ENCODE data around the gene SLC25A45. TPM values are rescaled to one million over a fixed set of nuclear protein-coding genes. Genes with fewer than 3 reads are reported as not detected.
"Not testable (repeated sequence)": the region's sequence is repeated elsewhere in the genome, so short reads cannot be mapped to it uniquely, and the experiment has no call there.

Gene SLC25A45
- total and polyA plus RNA-seq, 2 of the 4 experiments (the other 2 are of a cell fraction) = 0.72 to 1.2 TPM

DNA sequence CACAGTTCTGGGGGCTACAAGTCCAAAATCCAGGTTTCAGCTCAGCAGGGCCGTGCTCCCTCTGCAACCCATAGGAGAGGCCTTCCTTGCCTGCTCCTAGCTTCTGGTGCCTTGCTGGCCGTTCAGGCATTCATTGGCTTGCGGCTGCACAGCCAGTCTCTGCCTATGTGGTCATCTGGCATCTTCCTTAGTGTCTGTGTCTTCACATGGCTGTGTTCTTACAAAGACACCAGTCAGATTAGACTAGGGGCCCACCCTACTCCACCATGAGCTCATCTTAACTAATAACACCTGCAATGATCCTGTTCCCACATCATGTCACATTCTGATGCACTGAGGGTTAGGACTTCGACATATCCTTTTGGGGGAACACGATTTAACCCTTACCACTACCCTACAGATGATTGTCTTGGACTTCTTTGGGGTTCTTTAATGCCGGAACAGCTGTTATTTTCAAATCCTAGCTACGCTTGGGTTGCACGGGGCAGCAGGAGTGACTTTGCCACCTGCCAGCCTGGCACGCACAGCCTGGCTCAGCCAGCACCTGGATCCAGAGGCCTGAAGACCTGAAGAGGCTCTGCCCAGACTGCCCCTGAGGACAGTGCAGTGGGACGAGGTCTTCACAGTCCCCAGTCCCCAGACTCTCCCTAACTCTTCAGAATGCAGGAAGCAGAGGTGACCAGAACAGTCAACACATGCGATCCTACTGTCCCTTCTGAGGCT, 32.5 kb upstream of the SLC25A45 start (continued):
- TF ChIP-seq RFX5 (IDR thresholded peaks at IDR 0.05; ENCODE audit: low read depth, low read length) = no peak

- intact Hi-C loops (cut with micrococcal nuclease); H3K14ac ChIP-seq (replicated peaks; ENCODE audit: low read depth, low read length); POLR2A ChIA-PET (ENCODE audit: unreplicated experiment); H3K27ac ChIP-seq (ENCODE audit: insufficient read depth, low read length); DNase-seq; H3K4me3 ChIP-seq (ENCODE audit: insufficient read depth, low read depth, low read length); H3K9ac ChIP-seq (ENCODE audit: low read depth, low read length); H3K9me3 ChIP-seq (ENCODE audit: control insufficient read depth, insufficient read depth, low read length); H4K5ac ChIP-seq (ENCODE audit: low read depth, low read length); H2AK5ac ChIP-seq (ENCODE audit: low read depth, low read length); H2BK15ac ChIP-seq (ENCODE audit: low read depth, low read length); H2BK5ac ChIP-seq (ENCODE audit: low read depth, low read length, poor library complexity, severe bottlenecking); H4K91ac ChIP-seq (ENCODE audit: insufficient read depth, low read depth, low read length); H2AFZ ChIP-seq (replicated peaks; ENCODE audit: low read length, poor library complexity); H3K27me3 ChIP-seq (ENCODE audit: control insufficient read depth, insufficient read depth, low read length); H4K8ac ChIP-seq (ENCODE audit: low read depth in 2 of 2, low read length in 2 of 2); dilution Hi-C loops (cut with HindIII; ENCODE audit: low sequenced_read_pairs, unreplicated experiment); H3K4me2 ChIP-seq (ENCODE audit: low read depth, low read length); H2BK20ac ChIP-seq (ENCODE audit: low read depth, low read length); H2BK120ac ChIP-seq (ENCODE audit: low read depth, low read length); H2AK9ac ChIP-seq (replicated peaks; ENCODE audit: low read depth, low read length, poor library complexity); CTCF ChIA-PET; ATAC-seq (ENCODE audit: low read depth); H3K23ac ChIP-seq (ENCODE audit: low read depth, low read length); H4K20me1 ChIP-seq (ENCODE audit: insufficient read depth, low read length); BruUV-seq (replicated peaks); H3K4ac ChIP-seq (ENCODE audit: low read depth, low read length); H3K18ac ChIP-seq (ENCODE audit: low read depth, low read length); H3K56ac ChIP-seq (ENCODE audit: extremely low read depth, insufficient read depth, low read length); H3K9me1 ChIP-seq (ENCODE audit: insufficient read depth, low read length): not testable (repeated sequence)
- H3K79me1 ChIP-seq (ENCODE audit: low read depth in 1 of 2, low read length in 2 of 2) = peaks cover 4 to 61% of the 10 kb centered on the region in 2 experiments; a peak in 3 of 4 replicates
- 77% methylated on average over 7 of the region's 15 CpGs; no CpG with 5 or more reads in 1 of the 2 experiments for WGBS, 2 experiments (ENCODE audit: extremely low coverage in 2 of 2, insufficient read length in 1 of 2)
- peaks cover 33% of the 10 kb centered on the region for H3K36me3 ChIP-seq (ENCODE audit: control insufficient read depth, insufficient read depth, low read length)
- in situ Hi-C loops (cut with MboI; ENCODE audit: low sequenced_read_pairs) = loop anchor here (5.0 kb wide), 1 partner anchor 99 kb away; no protein-coding TSS in a partner anchor
- H3K4me1 ChIP-seq (ENCODE audit: control insufficient read depth, insufficient read depth, low read length) = peaks cover 21% of the 10 kb centered on the region
Measured at GRCh38 chr11:65413077-65413664, 30.7 kb upstream of the SLC25A45 start.
